SK-N-SH (cell line): ENCODE results near the gene INSC. TPM values are rescaled to one million over a fixed set of nuclear protein-coding genes. Genes with fewer than 3 reads are reported as not detected.

Experiments
- CTCF ChIA-PET: fragments of 300-600, 350-600 bp; formaldehyde crosslinking; extraction: SDS; loops from one replicate; lab custom pipeline; 2021; lab: Yijun Ruan, JAX
- POLR2A ChIA-PET: fragments of 350-600 bp; sonication (Branson Sonifier 250); formaldehyde crosslinking; extraction: SDS; loops from one replicate; lab custom pipeline; 2020; ENCODE audit warnings: antibody characterized with exemption, inconsistent platforms; lab: Yijun Ruan, JAX
- DNase-seq: peaks from one replicate; pipeline ENCODE4 v3.0.0; 2012
- H2AFZ ChIP-seq: fragments of 200-600 bp; sonication (generic); 2 replicates; pipeline ENCODE4 v1.8.1; 2016; ENCODE audit warnings: antibody characterized with exemption, mild to moderate bottlenecking, low read depth
- H3F3A ChIP-seq: fragments of 200-600 bp; sonication (generic); replicated peaks from 2 replicates; pipeline ENCODE3; 2016; ENCODE audit warnings: antibody characterized with exemption, mild to moderate bottlenecking; ENCODE audit not compliant: insufficient read depth
- H3K27ac ChIP-seq, 2 experiments: fragments of 200-500 bp in 1 of 2; fragments of 200-600 bp in 1 of 2; sonication (Bioruptor generic) in 1 of 2; sonication (generic), shearing (Covaris generic) in 1 of 2; 2 replicates each; pipeline versions ENCODE4 v1.5.1 to v1.6.1; 2014 to 2016; ENCODE audit warnings: low read depth in 2 of 2, inconsistent platforms in 1 of 2, low read length in 1 of 2, mild to moderate bottlenecking in 1 of 2, mixed read lengths in 1 of 2
- H3K27me3 ChIP-seq: fragments of 200-600 bp; sonication (generic), shearing (Covaris generic); 2 replicates; pipeline ENCODE4 v1.6.1; 2016; ENCODE audit warnings: mixed run types; ENCODE audit not compliant: insufficient read depth
- H3K36me3 ChIP-seq, 2 experiments: fragments of 200-500 bp in 1 of 2; fragments of 200-600 bp in 1 of 2; sonication (Bioruptor generic) in 1 of 2; sonication (generic) in 1 of 2; replicated peaks in 1 of 2; 2 replicates each; pipeline versions ENCODE3 to v1.5.1; 2014 to 2016; ENCODE audit warnings: low read length in 1 of 2, mild to moderate bottlenecking in 1 of 2; ENCODE audit not compliant: insufficient read depth in 2 of 2, control insufficient read depth in 1 of 2
- H3K4me1 ChIP-seq, 2 experiments: fragments of 200-500 bp in 1 of 2; fragments of 200-600 bp in 1 of 2; sonication (Bioruptor generic) in 1 of 2; sonication (generic), shearing (Covaris generic) in 1 of 2; 2 replicates each; pipeline versions ENCODE4 v1.5.1 to v1.6.1; 2014 to 2016; ENCODE audit warnings: low read depth in 1 of 2, low read length in 1 of 2, mixed run types in 1 of 2; ENCODE audit not compliant: insufficient read depth in 2 of 2, control insufficient read depth in 1 of 2
- H3K4me2 ChIP-seq: fragments of 200-600 bp; sonication (generic), shearing (Covaris generic); 2 replicates; pipeline ENCODE4 v1.6.1; 2017; ENCODE audit warnings: mixed run types
- H3K4me3 ChIP-seq, 2 experiments: fragments of 200-500 bp in 1 of 2; fragments of 200-600 bp in 1 of 2; sonication (Bioruptor generic) in 1 of 2; sonication (generic), shearing (Covaris generic) in 1 of 2; 2 replicates each; pipeline versions ENCODE4 v1.5.1 to v1.8.1; 2014 to 2016; ENCODE audit warnings: low read depth in 2 of 2, inconsistent platforms in 1 of 2, low read length in 1 of 2, mild to moderate bottlenecking in 1 of 2, mixed read lengths in 1 of 2, moderate library complexity in 1 of 2
- H3K79me2 ChIP-seq: fragments of 200-600 bp; sonication (generic); 2 replicates; pipeline ENCODE4 v1.8.1; 2017; ENCODE audit warnings: mild to moderate bottlenecking; ENCODE audit not compliant: insufficient read depth
- H3K9ac ChIP-seq: fragments of 200-600 bp; sonication (generic); 2 replicates; pipeline ENCODE4 v1.6.1; 2017; ENCODE audit warnings: mixed run types
- H3K9me2 ChIP-seq: fragments of 200-600 bp; sonication (generic); 2 replicates; pipeline ENCODE4 v1.6.1; 2017; ENCODE audit warnings: mixed run types
- H3K9me3 ChIP-seq: fragments of 200-600 bp; sonication (generic); 2 replicates; pipeline ENCODE4 v1.6.1; 2017; ENCODE audit warnings: mixed run types, mild to moderate bottlenecking, moderate library complexity
- H4K20me1 ChIP-seq: fragments of 200-600 bp; sonication (generic); 2 replicates; pipeline ENCODE4 v1.6.1; 2017; ENCODE audit warnings: mild to moderate bottlenecking, mixed run types; ENCODE audit not compliant: insufficient read depth
- CHD2 ChIP-seq: fragments of 150-350 bp; IDR thresholded peaks from 2 replicates; pipeline ENCODE4 v1.6.1; 2018; ENCODE audit warnings: low read length; ENCODE audit not compliant: partially characterized antibody
- ELF1 ChIP-seq: IDR thresholded peaks from 2 replicates; pipeline ENCODE4 v1.4.0; 2012
- EP300 ChIP-seq, 2 experiments: IDR thresholded peaks; 2 replicates each; pipeline versions ENCODE4 v1.4.0 to v1.6.1; 2012; ENCODE audit warnings: borderline replicate concordance in 1 of 2, low read depth in 1 of 2, low read length in 1 of 2
- EZH2phosphoT487 ChIP-seq: fragments of 200-600 bp; sonication (generic); IDR thresholded peaks from 2 replicates; pipeline ENCODE4 v1.6.1; 2017; ENCODE audit warnings: low read depth, mixed run types, mild to moderate bottlenecking, antibody characterized with exemption, moderate library complexity, borderline replicate concordance
- FOSL2 ChIP-seq: IDR thresholded peaks from 2 replicates; pipeline ENCODE4 v1.4.0; 2012; ENCODE audit warnings: low read depth, mild to moderate bottlenecking, moderate library complexity, borderline replicate concordance
- GATA2 ChIP-seq: sonication (generic); formaldehyde crosslinking; IDR thresholded peaks from 2 replicates; pipeline ENCODE4 v1.5.0; 2020; ENCODE audit warnings: mild to moderate bottlenecking, missing genetic modification reagents
- JUND ChIP-seq: IDR thresholded peaks from 2 replicates; pipeline ENCODE4 v1.4.0; 2012
- MAX ChIP-seq: IDR thresholded peaks from 2 replicates; pipeline ENCODE4 v1.4.0; 2012; ENCODE audit warnings: low read depth
- NFIC ChIP-seq: IDR thresholded peaks from 2 replicates; pipeline ENCODE4 v1.4.0; 2012; ENCODE audit warnings: borderline replicate concordance
- NRF1 ChIP-seq: IDR thresholded peaks from 2 replicates; pipeline ENCODE4 v1.6.1; 2012; ENCODE audit warnings: low read depth, mild to moderate bottlenecking, low read length
- PBX3 ChIP-seq: IDR thresholded peaks from 2 replicates; pipeline ENCODE4; 2012
- POLR2AphosphoS5 ChIP-seq: IDR thresholded peaks from 2 replicates; pipeline ENCODE4 v1.6.1; 2012; ENCODE audit warnings: low read depth, low read length
- RCOR1 ChIP-seq: fragments of 150-350 bp; IDR thresholded peaks from 2 replicates; pipeline ENCODE4 v1.6.1; 2017; ENCODE audit warnings: antibody characterized with exemption, low read length
- REST ChIP-seq: IDR thresholded peaks from 2 replicates; pipeline ENCODE4 v1.6.1; 2012; ENCODE audit warnings: mild to moderate bottlenecking, low read depth, low read length, moderate library complexity
- RFX5 ChIP-seq: IDR thresholded peaks from 2 replicates; pipeline ENCODE4 v1.6.1; 2012; ENCODE audit warnings: mild to moderate bottlenecking, improper control_type of control experiment, low read length
- RXRA ChIP-seq: IDR thresholded peaks from 2 replicates; pipeline ENCODE4 v1.4.0; 2012; ENCODE audit warnings: low read depth, mild to moderate bottlenecking, borderline replicate concordance
- TAF1 ChIP-seq: IDR thresholded peaks from 2 replicates; pipeline ENCODE4 v1.6.1; 2012; ENCODE audit warnings: low read depth, mild to moderate bottlenecking, low read length, moderate library complexity, borderline replicate concordance
- TEAD4 ChIP-seq: IDR thresholded peaks from 2 replicates; pipeline ENCODE4 v1.4.0; 2012; ENCODE audit warnings: mild to moderate bottlenecking, borderline replicate concordance; ENCODE audit not compliant: insufficient read depth
- USF2 ChIP-seq: fragments of 150-350 bp; IDR thresholded peaks from 2 replicates; pipeline ENCODE4 v1.6.1; 2017; ENCODE audit warnings: antibody characterized with exemption, low read length, low read depth, borderline replicate concordance
- YY1 ChIP-seq: IDR thresholded peaks from 2 replicates; pipeline ENCODE4 v1.4.0; 2012; ENCODE audit warnings: low read depth, mild to moderate bottlenecking
- ZBTB33 ChIP-seq: IDR thresholded peaks from 2 replicates; pipeline ENCODE4 v1.4.0; 2012; ENCODE audit warnings: low read depth, borderline replicate concordance
- WGBS: methylation state at CpG from one replicate; pipeline ENCODE4 v1.1.6; 2017; ENCODE audit warnings: low lambda C conversion rate; 5-methylcytosine and 5-hydroxymethylcytosine counted together
- polyA plus RNA-seq, 3 experiments: library from polyadenylated mRNA; depleted of rRNA; stranded (reverse); fragments of >200 nt; gene quantifications; 2 replicates each; pipeline ENCODE4 v1.2.3, GENCODE V29; 2012

Gene INSC
- polyA plus RNA-seq, 1 of the 3 experiments (the other 2 are of a cell fraction): not detected

GRCh38 chr11:15228331-15228849 lies 113.7 kb downstream of the INSC start:
- TF ChIP-seq TAF1 (no peak), JUND (no peak)
- Histone ChIP-seq H3K9me2 (no peaks in the 10 kb centered on the region), H3F3A (no peaks in the 10 kb centered on the region), H3K27me3 (no peaks in the 10 kb centered on the region), H3K27ac (no peak overlapping the region), H2AFZ (no peak overlapping the region), H3K79me2 (no peaks in the 10 kb centered on the region), H3K4me2 (no peak overlapping the region), H3K9me3 (no peaks in the 10 kb centered on the region), H4K20me1 (no peaks in the 10 kb centered on the region), H3K9ac (no peak overlapping the region), H3K36me3 (no peaks in the 10 kb centered on the region), H3K4me3 (no peak overlapping the region), H3K4me1 (peaks cover 0 to 4% of the 10 kb centered on the region in 2 experiments; a peak in 2 of 4 replicates)
- CTCF ChIA-PET: no interaction called here
- no peak for DNase-seq
- WGBS: 29% methylated on average over 7 of the region's 8 CpGs
- POLR2A ChIA-PET: no interaction called here

- Histone ChIP-seq H3F3A (no peaks in the 10 kb centered on the region), H3K4me1 (no peaks in the 10 kb centered on the region), H3K9me2 (no peaks in the 10 kb centered on the region), H2AFZ (no peak overlapping the region), H3K9me3 (no peaks in the 10 kb centered on the region), H3K9ac (no peak overlapping the region), H3K27me3 (no peaks in the 10 kb centered on the region), H3K4me3 (no peak overlapping the region), H4K20me1 (no peaks in the 10 kb centered on the region), H3K27ac (no peak overlapping the region), H3K79me2 (no peaks in the 10 kb centered on the region), H3K36me3 (no peaks in the 10 kb centered on the region), H3K4me2 (no peak overlapping the region)
- no peak for DNase-seq
- WGBS: 0% methylated on average over 2 of the region's 2 CpGs
- POLR2A ChIA-PET: no interaction called here
- CTCF ChIA-PET: no interaction called here
- TF ChIP-seq RFX5 (no peak), JUND (no peak), RCOR1 (no peak), REST (no peak), ELF1 (no peak), EP300 (IDR thresholded peaks at IDR 0.05; ENCODE audit: borderline replicate concordance in 1 of 2, low read depth in 1 of 2, low read length in 1 of 2) (no peak), ZBTB33 (no peak), CHD2 (no peak), USF2 (no peak), TEAD4 (no peak), FOSL2 (no peak), RXRA (no peak), YY1 (no peak), MAX (no peak), GATA2 (CRISPR knock-in tag) (no peak), PBX3 (no peak), EZH2phosphoT487 (no peak), NFIC (no peak), POLR2AphosphoS5 (no peak), NRF1 (no peak)
Measured at GRCh38 chr11:15229069-15229468, 114.3 kb downstream of the INSC start.
